G401 (cell line): ENCODE results near the gene PDPR. TPM values are rescaled to one million over a fixed set of nuclear protein-coding genes. Genes with fewer than 3 reads are reported as not detected.
"Not testable (repeated sequence)": the region's sequence is repeated elsewhere in the genome, so short reads cannot be mapped to it uniquely, and the experiment has no call there.

Experiments used
- DNase-seq: peaks from one replicate; pipeline ENCODE4 v3.0.0-alpha.2; 2015; ENCODE audit warnings: low spot score
- in situ Hi-C: cut with HindIII; loops from 2 replicates; pipeline ENCODE4 v1.10.0; 2016; ENCODE audit warnings: low sequenced_read_pairs, mixed read lengths
- total RNA-seq: library from RNA; depleted of rRNA; stranded (reverse); fragments of >200 nt; shearing (Covaris generic); gene quantifications from 2 replicates; pipeline ENCODE4 v1.2.3, GENCODE V29; 2014; rRNA removed

The PDPR gene
- total RNA-seq, 1 experiment from 2014 or later = 14.9 TPM

DNA sequence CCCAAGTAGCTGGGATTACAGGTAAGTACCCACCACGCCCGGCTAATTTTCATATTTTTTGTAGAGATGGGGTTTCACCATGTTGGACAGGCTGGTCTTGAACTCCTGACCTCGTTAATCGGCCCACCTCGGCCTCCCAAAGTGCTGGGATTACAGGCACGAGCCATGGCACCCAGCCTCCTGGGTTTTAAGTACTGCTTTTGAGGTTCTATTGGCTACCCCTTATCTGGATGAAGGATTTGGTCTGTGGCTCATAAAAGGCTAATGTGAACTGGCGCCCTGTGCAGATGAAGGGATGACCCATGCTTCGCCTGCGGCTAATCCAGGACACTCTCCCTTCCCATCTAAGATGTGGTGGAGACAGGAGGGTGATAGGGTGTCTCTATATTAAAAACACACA is 85.0 kb downstream of the PDPR start:
- in situ Hi-C loops, DNase-seq: not testable (repeated sequence)

- DNase-seq, in situ Hi-C loops: not testable (repeated sequence)
These were observed 85.9 kb downstream of the PDPR start for GRCh38 chr16:70200063-70200462.

GRCh38 chr16:70203508-70203907 is 89.4 kb downstream of the PDPR start:
- DNase-seq, in situ Hi-C loops: not testable (repeated sequence)

DNA sequence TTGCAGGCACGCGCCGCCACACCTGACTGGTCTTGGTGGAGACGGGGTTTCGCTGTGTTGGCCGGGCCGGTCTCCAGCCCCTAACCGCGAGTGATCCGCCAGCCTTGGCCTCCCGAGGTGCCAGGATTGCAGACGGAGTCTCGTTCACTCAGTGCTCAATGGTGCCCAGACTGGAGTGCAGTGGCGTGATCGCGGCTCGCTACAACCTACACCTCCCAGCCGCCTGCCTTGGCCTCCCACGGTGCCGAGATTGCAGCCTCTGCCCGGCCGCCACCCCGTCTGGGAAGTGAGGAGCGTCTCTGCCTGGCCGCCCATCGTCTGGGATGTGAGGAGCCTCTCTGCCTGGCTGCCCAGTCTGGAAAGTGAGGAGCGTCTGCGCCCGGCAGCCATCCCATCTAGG is 89.9 kb downstream of the PDPR start:
- in situ Hi-C loops = not testable (repeated sequence)

DNA sequence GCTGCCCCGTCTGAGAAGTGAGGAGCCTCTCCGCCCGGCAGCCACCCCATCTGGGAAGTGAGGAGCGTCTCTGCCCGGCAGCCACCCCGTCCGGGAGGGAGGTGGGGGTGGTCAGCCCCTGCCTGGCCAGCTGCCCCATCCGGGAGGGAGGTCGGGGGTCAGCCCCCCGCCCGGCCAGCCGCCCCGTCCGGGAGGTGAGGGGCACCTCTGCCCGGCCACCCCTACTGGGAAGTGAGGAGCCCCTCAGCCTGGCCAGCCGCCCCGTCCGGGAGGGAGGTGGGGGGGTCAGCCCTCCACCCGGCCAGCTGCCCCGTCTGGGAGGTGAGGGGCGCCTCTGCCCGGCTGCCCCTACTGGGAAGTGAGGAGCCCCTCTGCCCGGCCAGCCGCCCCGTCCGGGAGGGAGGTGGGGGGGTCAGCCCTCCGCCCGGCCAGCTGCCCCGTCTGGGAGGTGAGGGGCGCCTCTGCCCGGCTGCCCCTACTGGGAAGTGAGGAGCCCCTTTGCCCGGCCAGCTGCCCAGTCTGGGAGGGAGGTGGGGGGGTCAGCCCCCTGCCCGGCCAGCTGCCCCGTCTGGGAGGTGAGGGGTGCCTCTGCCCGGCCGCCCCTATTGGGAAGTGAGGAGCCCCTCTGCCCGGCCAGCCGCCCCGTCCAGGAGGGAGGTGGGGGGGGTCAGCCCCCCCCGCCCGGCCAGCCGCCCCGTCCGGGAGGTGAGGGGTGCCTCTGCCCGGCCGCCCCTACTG is 90.7 kb downstream of the PDPR start:
- DNase-seq, in situ Hi-C loops: not testable (repeated sequence)

More for the DNA sequence above, 89.9 kb downstream of the PDPR start:
- DNase-seq = not testable (repeated sequence)

GRCh38 chr16:70206382-70206781 is 92.2 kb downstream of the PDPR start:
- DNase-seq, in situ Hi-C loops: not testable (repeated sequence)

Other genes with a start within 250 kb of the PDPR start
- gene CLEC18A, start 163.0 kb upstream of the PDPR start, total RNA-seq = 0.10 and 1.7 TPM in 2 replicates
- gene CLEC18C, start 59.5 kb downstream of the PDPR start, total RNA-seq = not detected in 2 replicates
- 29.6 and 37.5 TPM in 2 replicates for gene EXOSC6, start 137.6 kb downstream of the PDPR start, total RNA-seq
- gene AARS1, start 175.2 kb downstream of the PDPR start, total RNA-seq = 73.5 and 95.4 TPM in 2 replicates
- 40.9 and 65.2 TPM in 2 replicates for gene DDX19B, start 184.9 kb downstream of the PDPR start, total RNA-seq
- 39.3 and 69.5 TPM in 2 replicates for gene DDX19A, start 232.6 kb downstream of the PDPR start, total RNA-seq